SK-N-MC (cell line): ENCODE data around the gene PLPP4.

ENCODE experiments used
- EZH2 ChIP-seq: fragments of 200-600 bp; sonication (generic); IDR thresholded peaks from one replicate; pipeline ENCODE4 v1.6.1; 2017; ENCODE audit warnings: antibody characterized with exemption
- POLR2AphosphoS5 ChIP-seq: IDR thresholded peaks from 2 replicates; pipeline ENCODE4 v1.6.1; 2012; ENCODE audit warnings: mild to moderate bottlenecking, low read depth, low read length, borderline replicate concordance

GRCh38 chr10:120459185-120459584, 2.2 kb downstream of the PLPP4 start:
- no peak for TF ChIP-seq POLR2AphosphoS5
- no peak for TF ChIP-seq EZH2
